Stimulated activated CD8-positive, alpha-beta memory T cell treated with anti-CD3 and anti-CD28 coated beads, Interleukin-7, amount 100 ng/mL, for 4 hours (primary cell): ENCODE results near the gene MRPL23.

Experiments
- DNase-seq, 2 donors: peaks; one replicate each; pipeline ENCODE4 v3.0.0-alpha.2; 2020; ENCODE audit warnings: low read depth in 2 of 2

Gene MRPL23

GRCh38 chr11:1921574-1922141, 25.5 kb upstream of the MRPL23 start:
- no peak for DNase-seq

GRCh38 chr11:1922481-1923081, 24.6 kb upstream of the MRPL23 start:
- no peak for DNase-seq

DNA sequence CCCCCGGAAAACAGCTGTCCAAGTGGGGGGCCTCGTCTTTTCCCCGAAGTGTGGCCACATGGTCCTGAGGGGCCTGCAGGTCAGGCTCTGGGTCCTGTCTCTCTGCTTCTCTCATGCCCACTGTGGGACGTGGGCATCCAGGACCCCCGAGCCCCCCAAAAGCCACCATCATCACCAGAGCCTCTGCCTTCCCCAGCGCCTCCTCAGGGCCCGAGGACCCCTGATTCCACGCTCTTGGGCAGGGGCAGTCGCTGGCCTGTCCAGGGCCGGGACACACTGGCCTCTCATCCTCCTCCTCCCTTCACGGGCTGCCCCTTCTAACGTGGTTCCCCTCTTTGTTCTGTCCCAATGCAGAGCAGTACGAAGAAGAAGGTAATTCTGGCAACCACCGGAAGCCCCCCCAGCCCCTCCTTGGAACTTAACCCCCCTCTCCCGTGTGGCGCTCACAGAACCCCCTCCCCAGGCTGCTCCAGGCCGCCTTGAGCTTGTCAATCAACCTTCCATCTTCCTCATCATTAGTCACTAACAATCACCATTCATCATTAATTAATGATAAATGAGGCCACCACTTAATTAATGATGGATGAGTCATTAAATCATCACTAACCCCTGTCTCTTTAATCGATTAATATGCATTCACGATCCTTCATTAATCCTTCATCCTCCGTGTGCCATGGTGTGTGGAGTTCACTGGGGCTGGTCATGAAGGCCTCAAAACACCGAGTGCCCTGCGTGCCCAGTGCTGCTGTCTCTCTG, 23.8 kb upstream of the MRPL23 start:
- DNase-seq, result no peak

DNA sequence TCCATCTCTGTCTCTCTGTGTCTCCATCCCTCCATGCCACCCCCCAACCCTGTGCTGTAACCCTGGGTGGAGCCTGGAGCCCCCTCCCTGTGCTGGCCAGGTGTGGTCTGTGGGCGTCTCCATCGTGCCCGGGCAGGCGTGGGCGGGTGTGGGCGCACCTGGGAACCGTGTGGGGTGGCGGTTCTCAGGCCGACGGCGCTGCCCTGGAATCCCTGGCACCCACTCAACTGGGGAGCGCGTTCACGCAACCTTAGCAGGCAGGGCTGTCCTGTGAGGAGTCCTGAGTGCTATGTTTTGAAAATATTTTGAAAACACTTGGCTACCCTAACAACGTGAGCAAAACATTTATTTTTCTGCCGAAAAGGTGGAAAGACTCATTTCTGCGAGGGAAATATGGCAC, 23.0 kb upstream of the MRPL23 start:
- no peak for DNase-seq

- DNase-seq, result no peak
Observed at GRCh38 chr11:1924646-1925372, 22.3 kb upstream of the MRPL23 start.

DNA sequence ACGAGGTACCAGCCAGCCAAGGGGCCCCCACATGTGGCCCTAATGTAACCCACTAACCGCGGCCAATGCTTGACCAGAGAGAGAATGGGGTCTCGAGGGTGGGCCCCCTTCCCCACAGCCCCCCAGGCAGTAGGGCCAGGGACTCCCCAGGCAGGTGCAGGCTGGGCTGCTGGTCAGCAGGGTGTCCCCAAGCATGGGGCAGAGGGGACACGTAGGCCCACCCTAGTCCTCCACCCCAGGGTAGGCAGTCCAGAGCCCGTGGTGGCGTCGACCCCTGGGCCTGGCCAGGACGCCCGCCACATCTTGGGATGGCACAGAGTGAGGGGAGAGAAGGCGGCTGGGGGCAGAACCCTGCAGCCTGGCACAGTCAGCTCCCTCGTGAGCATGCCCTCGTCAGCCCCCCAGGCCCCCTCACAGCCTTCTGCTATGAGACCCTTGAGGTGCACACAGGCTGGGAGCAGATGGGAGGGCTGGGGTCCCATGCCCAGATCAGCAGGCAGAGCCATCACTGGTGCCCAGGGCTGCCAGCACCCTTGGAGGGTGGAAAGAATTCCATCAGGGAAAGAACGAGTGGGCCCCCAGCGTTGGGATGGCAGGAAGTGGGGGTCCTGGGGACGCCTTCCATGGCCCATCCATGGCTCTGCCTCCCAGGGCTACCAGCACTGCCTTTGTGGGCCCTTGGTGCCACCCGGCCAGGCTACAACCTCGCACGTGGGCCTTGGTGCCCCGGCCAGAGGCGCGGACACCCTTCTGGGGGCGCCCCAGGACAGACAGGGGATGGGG, 21.6 kb upstream of the MRPL23 start:
- DNase-seq, result no peak

GRCh38 chr11:1926156-1927025, 20.7 kb upstream of the MRPL23 start:
- no peak for DNase-seq

DNA sequence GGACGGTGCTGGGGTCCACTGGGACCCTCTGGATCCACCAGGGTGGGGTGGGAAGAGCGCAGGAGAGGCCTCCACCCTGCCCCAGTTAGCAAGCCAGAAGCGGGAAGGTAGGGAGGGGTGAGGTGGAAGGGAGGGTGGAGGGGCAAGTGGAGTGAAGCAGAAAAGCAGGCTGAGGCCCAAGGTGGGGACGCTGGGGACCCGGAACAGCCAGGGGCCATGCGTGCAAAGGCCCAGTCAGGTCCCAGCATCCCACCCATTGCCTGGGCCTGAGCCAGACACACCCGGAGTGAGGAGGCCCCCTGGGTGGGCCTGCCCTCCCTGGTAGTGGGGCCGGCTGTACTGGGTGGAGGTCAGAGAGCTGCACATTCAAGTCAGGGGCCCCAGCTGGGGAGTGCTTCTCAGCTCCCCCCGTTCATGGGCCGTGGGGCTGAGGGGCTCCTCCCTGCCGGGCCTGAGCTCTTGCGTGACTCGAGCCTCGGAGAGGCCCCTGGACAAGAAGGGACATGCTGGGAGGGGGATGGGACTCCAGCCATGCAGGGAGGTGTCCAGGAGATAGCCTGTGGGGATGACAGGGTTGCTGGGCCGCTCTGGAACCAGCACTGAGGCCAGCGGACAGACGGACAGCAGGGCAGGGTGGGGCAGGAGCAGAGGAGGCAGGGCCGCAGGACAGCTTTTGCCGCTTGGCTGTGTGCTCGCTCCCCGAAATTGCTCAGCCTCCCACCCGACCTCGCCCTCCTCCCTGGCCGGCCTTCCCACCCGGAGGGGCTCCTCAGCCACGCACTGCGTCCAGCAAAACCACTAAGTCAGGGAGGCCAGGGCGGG, 19.9 kb upstream of the MRPL23 start:
- no peak for DNase-seq

- DNase-seq, result no peak
Observed at GRCh38 chr11:1927848-1928469, 19.2 kb upstream of the MRPL23 start.

- DNase-seq, result no peak
Observed at GRCh38 chr11:1928470-1928890, 18.7 kb upstream of the MRPL23 start.

GRCh38 chr11:1928891-1929541, 18.1 kb upstream of the MRPL23 start:
- DNase-seq, result no peak

GRCh38 chr11:1929621-1930461, 17.3 kb upstream of the MRPL23 start:
- no peak for DNase-seq

DNA sequence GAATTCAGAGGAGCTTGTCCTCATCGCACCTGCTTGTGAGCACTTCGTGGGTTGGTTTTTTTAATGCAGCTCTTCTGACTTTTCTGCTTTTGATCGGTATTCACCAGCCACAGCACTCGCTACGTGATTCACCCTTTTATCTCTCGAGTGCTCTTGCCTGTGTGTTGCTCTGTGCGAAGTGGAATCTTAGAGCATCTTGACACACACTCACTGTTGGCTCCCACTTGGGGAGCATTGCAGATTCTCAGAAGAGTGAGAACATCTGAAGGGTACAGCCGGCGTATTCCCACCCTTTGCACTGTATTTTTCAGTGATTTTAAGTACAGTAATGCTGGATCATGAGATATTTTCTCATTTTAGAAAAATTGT, 16.7 kb upstream of the MRPL23 start:
- DNase-seq, result no peak

- no peak for DNase-seq
Observed at GRCh38 chr11:1931341-1932104, 15.6 kb upstream of the MRPL23 start.

DNA sequence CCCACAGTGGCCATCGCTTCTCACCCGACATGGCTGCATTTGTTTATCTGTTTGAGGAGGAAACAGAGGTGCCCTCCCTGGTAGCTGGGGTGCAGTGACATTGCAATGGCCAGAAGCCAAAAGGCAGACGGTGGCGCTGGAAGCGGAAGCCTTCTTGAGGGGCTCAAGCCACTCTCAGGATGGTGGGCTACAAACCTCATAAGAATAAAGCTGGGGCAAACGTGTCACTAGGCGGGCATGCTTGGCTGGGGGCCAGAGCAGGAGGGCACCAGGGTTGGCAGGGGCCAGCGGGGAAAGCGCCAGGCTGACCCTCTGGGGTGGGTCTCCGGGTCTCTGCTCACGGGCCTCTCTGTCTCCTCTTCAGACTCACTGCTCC, 15.0 kb upstream of the MRPL23 start:
- no peak for DNase-seq

GRCh38 chr11:1932681-1933080, 14.5 kb upstream of the MRPL23 start:
- DNase-seq, result no peak
